NB4 (cell line): ENCODE results near the gene GPX2.

Experiments
- DNase-seq: peaks from one replicate; pipeline ENCODE4 v3.0.0; 2010; ENCODE audit warnings: low read depth
- H3K4me3 ChIP-seq: one replicate; pipeline ENCODE4 v1.5.1; 2011; ENCODE audit warnings: mild to moderate bottlenecking, low read depth, low read length, moderate library complexity
- CTCF ChIP-seq: IDR thresholded peaks from one replicate; pipeline ENCODE4 v1.5.1; 2012; ENCODE audit warnings: low read depth, low read length
- MAX ChIP-seq: IDR thresholded peaks from 2 replicates; pipeline ENCODE4 v1.6.1; 2011; ENCODE audit warnings: low read depth, low read length
- MYC ChIP-seq: IDR thresholded peaks from 2 replicates; pipeline ENCODE4 v1.6.1; 2011; ENCODE audit warnings: low read depth, low read length
- POLR2A ChIP-seq: IDR thresholded peaks from 2 replicates; pipeline ENCODE4 v1.6.1; 2011; ENCODE audit warnings: mild to moderate bottlenecking; ENCODE audit not compliant: insufficient read length; ENCODE audit errors: extremely low read depth

Gene GPX2

GRCh38 chr14:64932231-64932630, 10.3 kb downstream of the GPX2 start:
- TF ChIP-seq MYC, result no peak
- TF ChIP-seq MAX, result no peak
- TF ChIP-seq CTCF, result no peak
- no peak for TF ChIP-seq POLR2A
- DNase-seq, result no peak
- no peak overlapping the region for H3K4me3 ChIP-seq

- DNase-seq, result no peak
- TF ChIP-seq CTCF (no peak), MAX (no peak), POLR2A (no peak), MYC (no peak)
- no peak overlapping the region for H3K4me3 ChIP-seq
These were observed 11.4 kb downstream of the GPX2 start for GRCh38 chr14:64931123-64931522.

GRCh38 chr14:64930085-64930843, 12.3 kb downstream of the GPX2 start:
- no peak overlapping the region for H3K4me3 ChIP-seq
- no peak for TF ChIP-seq MYC
- TF ChIP-seq CTCF, result no peak
- no peak for TF ChIP-seq MAX
- TF ChIP-seq POLR2A, result no peak
- no peak for DNase-seq

GRCh38 chr14:64929014-64929359, 13.6 kb downstream of the GPX2 start:
- no peak overlapping the region for H3K4me3 ChIP-seq
- TF ChIP-seq MYC (no peak), MAX (no peak), POLR2A (no peak), CTCF (no peak)

GRCh38 chr14:64928239-64929013, 14.1 kb downstream of the GPX2 start:
- no peak for DNase-seq
- TF ChIP-seq CTCF (no peak), MAX (no peak), MYC (no peak), POLR2A (no peak)
- no peak overlapping the region for H3K4me3 ChIP-seq

More at GRCh38 chr14:64929014-64929359, 13.6 kb downstream of the GPX2 start:
- no peak for DNase-seq
